ENCODE data around the gene NDOR1.
A peak's percentile ranks its signal among the peaks of the same experiment; 100 is the strongest.

The NDOR1 gene

DNA sequence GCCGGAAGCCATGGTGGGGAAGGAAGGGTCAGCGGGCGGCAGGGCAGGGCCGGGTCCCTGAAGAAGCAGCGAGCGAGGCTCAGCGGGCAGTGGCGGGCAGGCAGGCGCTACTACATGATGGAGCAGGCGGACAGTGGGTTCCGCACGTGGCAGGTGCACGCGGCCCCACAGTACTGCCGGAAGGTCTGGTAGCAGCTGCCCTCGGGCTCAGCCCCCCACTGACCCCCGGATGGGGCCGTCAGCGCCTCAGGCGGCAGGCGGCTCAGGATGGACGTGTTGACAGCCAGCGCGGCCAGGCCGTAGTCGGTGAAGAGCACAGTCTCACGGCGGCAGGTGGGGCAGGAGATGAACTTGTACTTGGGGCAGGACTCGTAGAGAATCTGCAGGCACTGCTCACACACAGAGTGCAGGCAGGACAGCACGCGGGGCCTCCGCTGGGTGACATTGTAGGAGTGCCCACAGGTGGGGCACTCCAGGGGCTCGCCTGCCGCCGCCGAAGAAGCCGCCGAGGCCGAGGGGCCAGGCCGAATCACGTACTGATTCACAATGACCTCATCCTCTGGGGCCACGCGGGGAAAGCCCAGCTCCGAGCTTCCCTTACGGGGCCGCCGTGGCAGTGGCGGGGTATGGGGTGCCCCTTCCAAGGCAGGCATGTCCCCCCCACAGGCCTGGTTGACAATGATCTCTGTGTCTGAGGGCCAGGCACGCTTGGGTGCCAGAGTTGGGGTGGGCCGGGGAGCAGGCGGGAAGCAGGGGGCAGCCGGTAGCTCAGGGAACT lies 15.0 kb downstream of the NDOR1 start:
- no peak overlapping the region for H3K27ac ChIP-seq (ENCODE audit: low read depth, low read length, poor library complexity, severe bottlenecking)
- no peaks in the 10 kb centered on the region for H3K9me2 ChIP-seq (ENCODE audit: low read depth, low read length)
- no peaks in the 10 kb centered on the region for H3K79me2 ChIP-seq (ENCODE audit: insufficient read depth, low read length)
- no peak overlapping the region for H3K9ac ChIP-seq (ENCODE audit: low read length)
- H4K20me1 ChIP-seq (ENCODE audit: insufficient read depth, low read length), result no peaks in the 10 kb centered on the region
- H3F3A ChIP-seq (ENCODE audit: insufficient read depth, low read length), result no peaks in the 10 kb centered on the region
- no peaks in the 10 kb centered on the region for H3K27me3 ChIP-seq (ENCODE audit: insufficient read depth, low read length)
- no peak overlapping the region for H3K4me2 ChIP-seq (ENCODE audit: low read length)
- no peak overlapping the region for H2AFZ ChIP-seq (ENCODE audit: low read length)
- peaks cover 6% of the 10 kb centered on the region; the same call in 1 of the 2 replicates for H3K36me3 ChIP-seq (ENCODE audit: insufficient read depth, low read length)
- H3K4me3 ChIP-seq (ENCODE audit: low read depth, low read length, poor library complexity, severe bottlenecking), result no peak overlapping the region
- no peaks in the 10 kb centered on the region for H3K9me3 ChIP-seq (ENCODE audit: low read length)
- TF ChIP-seq EZH2 (IDR thresholded peaks at IDR 0.05; ENCODE audit: borderline replicate concordance, low read length), result no peak
- TF ChIP-seq, protein P1, sequence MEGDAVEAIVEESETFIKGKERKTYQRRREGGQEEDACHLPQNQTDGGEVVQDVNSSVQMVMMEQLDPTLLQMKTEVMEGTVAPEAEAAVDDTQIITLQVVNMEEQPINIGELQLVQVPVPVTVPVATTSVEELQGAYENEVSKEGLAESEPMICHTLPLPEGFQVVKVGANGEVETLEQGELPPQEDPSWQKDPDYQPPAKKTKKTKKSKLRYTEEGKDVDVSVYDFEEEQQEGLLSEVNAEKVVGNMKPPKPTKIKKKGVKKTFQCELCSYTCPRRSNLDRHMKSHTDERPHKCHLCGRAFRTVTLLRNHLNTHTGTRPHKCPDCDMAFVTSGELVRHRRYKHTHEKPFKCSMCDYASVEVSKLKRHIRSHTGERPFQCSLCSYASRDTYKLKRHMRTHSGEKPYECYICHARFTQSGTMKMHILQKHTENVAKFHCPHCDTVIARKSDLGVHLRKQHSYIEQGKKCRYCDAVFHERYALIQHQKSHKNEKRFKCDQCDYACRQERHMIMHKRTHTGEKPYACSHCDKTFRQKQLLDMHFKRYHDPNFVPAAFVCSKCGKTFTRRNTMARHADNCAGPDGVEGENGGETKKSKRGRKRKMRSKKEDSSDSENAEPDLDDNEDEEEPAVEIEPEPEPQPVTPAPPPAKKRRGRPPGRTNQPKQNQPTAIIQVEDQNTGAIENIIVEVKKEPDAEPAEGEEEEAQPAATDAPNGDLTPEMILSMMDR (IDR thresholded peaks at IDR 0.05; ENCODE audit: low read length), result no peak
- peaks cover 27% of the 10 kb centered on the region for H3K4me1 ChIP-seq (ENCODE audit: insufficient read depth, low read length, severe bottlenecking)

DNA sequence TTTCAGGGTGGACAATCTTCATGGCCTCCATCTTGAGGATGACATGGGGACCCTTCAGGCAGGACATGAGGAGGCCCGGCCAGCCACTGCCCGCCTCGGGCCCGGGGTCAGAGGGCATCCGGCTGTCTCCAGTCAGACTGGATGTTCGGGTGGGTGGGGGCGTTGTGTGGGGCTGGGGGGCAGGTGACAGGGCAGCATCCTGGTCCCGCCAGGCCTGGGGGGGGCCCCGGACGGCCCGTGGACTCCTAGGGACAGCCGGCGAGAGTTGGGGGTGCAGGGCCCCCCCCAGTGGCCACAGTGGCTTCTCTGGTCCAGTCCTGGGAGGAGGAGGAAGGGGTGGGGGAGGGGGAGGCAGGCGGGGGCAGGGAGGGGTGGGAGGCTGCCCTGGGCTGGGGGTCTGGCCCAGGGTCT lies 15.6 kb downstream of the NDOR1 start:
- H3K36me3 ChIP-seq (ENCODE audit: insufficient read depth, low read length), result peaks cover 6% of the 10 kb centered on the region; the same call in 1 of the 2 replicates

DNA sequence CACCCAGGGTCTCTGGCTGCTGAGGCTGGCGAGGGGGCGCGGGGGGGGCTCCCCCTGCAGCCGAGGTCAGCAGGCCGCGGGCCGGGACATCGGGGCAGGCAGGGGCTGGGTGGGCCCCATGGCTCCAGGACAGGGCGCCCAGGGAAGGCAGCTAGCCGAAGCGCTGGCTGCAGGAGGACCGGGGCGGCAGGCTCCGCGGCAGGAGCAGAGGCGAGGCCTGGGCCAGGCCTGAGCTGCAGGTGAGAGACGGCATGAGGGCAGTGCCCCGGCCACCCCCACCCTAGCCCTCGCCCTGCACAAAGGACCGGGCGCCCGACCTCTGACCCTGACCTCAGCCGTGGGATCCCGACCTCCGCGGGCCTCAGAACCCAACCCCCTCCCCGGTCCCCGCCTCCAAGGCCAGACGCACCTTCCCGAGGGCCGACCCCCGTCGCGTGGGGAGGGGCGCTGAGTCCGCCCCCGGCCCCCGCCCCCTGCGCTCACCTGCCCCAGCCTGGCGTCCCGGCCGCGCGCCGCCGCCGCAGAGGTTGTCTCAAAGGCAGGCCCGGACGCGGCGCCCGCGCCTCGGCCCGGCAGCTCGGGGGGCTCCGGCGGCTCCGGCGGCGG lies 16.1 kb downstream of the NDOR1 start:
- TF ChIP-seq EZH2 (IDR thresholded peaks at IDR 0.05; ENCODE audit: borderline replicate concordance, low read length), result no peak
- TF ChIP-seq, protein P1 (IDR thresholded peaks at IDR 0.05; ENCODE audit: low read length), result no peak
- Histone ChIP-seq H3K79me2 (ENCODE audit: insufficient read depth, low read length) (no peaks in the 10 kb centered on the region), H3K27me3 (ENCODE audit: insufficient read depth, low read length) (no peaks in the 10 kb centered on the region), H4K20me1 (ENCODE audit: insufficient read depth, low read length) (no peaks in the 10 kb centered on the region), H3F3A (ENCODE audit: insufficient read depth, low read length) (no peaks in the 10 kb centered on the region), H3K9me2 (ENCODE audit: low read depth, low read length) (no peaks in the 10 kb centered on the region), H3K9ac (ENCODE audit: low read length) (no peak overlapping the region), H3K9me3 (ENCODE audit: low read length) (no peaks in the 10 kb centered on the region), H2AFZ (ENCODE audit: low read length) (no peak overlapping the region), H3K4me3 (ENCODE audit: low read depth, low read length, poor library complexity, severe bottlenecking) (peak overlapping the region; percentile 47), H3K4me1 (ENCODE audit: insufficient read depth, low read length, severe bottlenecking) (peaks cover 26% of the 10 kb centered on the region), H3K27ac (ENCODE audit: low read depth, low read length, poor library complexity, severe bottlenecking) (no peak overlapping the region), H3K36me3 (ENCODE audit: insufficient read depth, low read length) (peaks cover 6% of the 10 kb centered on the region; the same call in 1 of the 2 replicates), H3K4me2 (ENCODE audit: low read length) (peak overlapping the region; percentile 51; the same call in 1 of the 2 replicates)

More for the DNA sequence above, 15.6 kb downstream of the NDOR1 start:
- Histone ChIP-seq H2AFZ (ENCODE audit: low read length) (no peak overlapping the region), H3K9ac (ENCODE audit: low read length) (no peak overlapping the region), H3K9me3 (ENCODE audit: low read length) (no peaks in the 10 kb centered on the region), H3K4me3 (ENCODE audit: low read depth, low read length, poor library complexity, severe bottlenecking) (no peak overlapping the region), H3K27me3 (ENCODE audit: insufficient read depth, low read length) (no peaks in the 10 kb centered on the region), H3K4me2 (ENCODE audit: low read length) (no peak overlapping the region), H3K9me2 (ENCODE audit: low read depth, low read length) (no peaks in the 10 kb centered on the region), H3K79me2 (ENCODE audit: insufficient read depth, low read length) (no peaks in the 10 kb centered on the region), H3K27ac (ENCODE audit: low read depth, low read length, poor library complexity, severe bottlenecking) (no peak overlapping the region), H3F3A (ENCODE audit: insufficient read depth, low read length) (no peaks in the 10 kb centered on the region), H3K4me1 (ENCODE audit: insufficient read depth, low read length, severe bottlenecking) (peaks cover 27% of the 10 kb centered on the region), H4K20me1 (ENCODE audit: insufficient read depth, low read length) (no peaks in the 10 kb centered on the region)
- TF ChIP-seq EZH2 (IDR thresholded peaks at IDR 0.05; ENCODE audit: borderline replicate concordance, low read length), result no peak
- TF ChIP-seq, protein P1 (IDR thresholded peaks at IDR 0.05; ENCODE audit: low read length), result no peak

All from OCI-LY1 (cell line).